ENCODE data around the gene MXRA7.

GRCh38 chr17:76689859-76690258, 20.9 kb downstream of the MXRA7 start:
- no peak for TF ChIP-seq CTCF (IDR thresholded peaks at IDR 0.05 in 4 of 5, conservative IDR thresholded peaks at IDR 0.05 in 1 of 5)
- no peak for TF ChIP-seq POLR2A (IDR thresholded peaks at IDR 0.05)

All from gastrocnemius medialis (tissue), 4 donors.